Central memory CD8-positive, alpha-beta T cell (primary cell): ENCODE measurements around the gene SPOCK3.
"Not testable (repeated sequence)": the region's sequence is repeated elsewhere in the genome, so short reads cannot be mapped to it uniquely, and the experiment has no call there.

ENCODE experiments used
- ATAC-seq: fragments of 150-1000 bp; cut with Tn5 transposase; replicated peaks from 2 replicates; pipeline ENCODE4 v1.10.0; 2022; ENCODE audit warnings: mild to moderate bottlenecking, moderate FRiP score, moderate number of reproducible peaks; ENCODE audit not compliant: poor library complexity, severe bottlenecking; ENCODE audit errors: extremely low read depth
- DNase-seq, 2 donors: peaks; one replicate each; pipeline ENCODE4 v3.0.0; 2021; ENCODE audit warnings: low spot score in 2 of 2
- H3K27ac Mint-ChIP-seq: one replicate; pipeline ENCODE4 v1.8.0; 2022; ENCODE audit warnings: low read depth, mild to moderate bottlenecking, moderate library complexity, mixed read lengths
- H3K27me3 Mint-ChIP-seq: one replicate; pipeline ENCODE4 v1.8.0; 2022; ENCODE audit warnings: mixed read lengths
- H3K36me3 Mint-ChIP-seq: one replicate; pipeline ENCODE4 v1.8.0; 2022; ENCODE audit warnings: mild to moderate bottlenecking, moderate library complexity, mixed read lengths; ENCODE audit not compliant: insufficient read depth
- H3K4me1 Mint-ChIP-seq: one replicate; pipeline ENCODE4 v1.8.0; 2022; ENCODE audit warnings: mixed read lengths
- H3K4me3 Mint-ChIP-seq: one replicate; pipeline ENCODE4 v1.8.0; 2022; ENCODE audit warnings: mild to moderate bottlenecking, moderate library complexity, mixed read lengths
- H3K9me3 Mint-ChIP-seq: one replicate; pipeline ENCODE4 v1.8.0; 2022; ENCODE audit warnings: mixed read lengths

SPOCK3 gene

DNA sequence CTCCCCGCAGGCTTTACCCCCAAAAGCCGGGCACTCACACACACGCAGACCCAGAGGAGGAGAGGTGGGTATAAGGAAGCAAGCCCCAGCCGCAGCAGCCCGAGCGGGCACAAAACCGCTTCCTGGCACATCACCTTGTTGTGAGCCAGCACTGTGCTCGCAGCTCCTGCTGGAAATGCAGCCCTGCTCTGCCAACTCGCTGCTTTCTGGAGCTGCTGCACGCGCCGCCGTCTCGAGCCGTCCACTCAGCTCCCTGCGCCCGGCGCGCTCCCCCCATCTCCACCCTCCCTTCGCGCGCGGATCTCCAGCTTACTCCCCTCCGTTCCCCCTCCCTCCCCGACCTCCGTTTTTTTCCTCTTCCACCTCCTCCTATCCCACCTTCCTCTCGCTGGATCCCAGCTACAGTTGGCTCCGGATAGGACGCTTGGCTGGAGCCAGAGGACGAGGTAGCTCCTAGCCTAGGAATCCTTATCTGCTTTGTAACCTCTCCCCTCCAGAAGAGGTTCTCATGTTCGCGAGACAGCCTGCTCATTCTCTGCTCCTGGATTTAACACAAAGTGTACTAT, at the start of gene SPOCK3:
Gene SPOCK3, minus strand, starts transcription at position 179 of the 566 bp plus-strand sequence.
- ATAC-seq (no peak), DNase-seq (no peak)
- H3K36me3 Mint-ChIP-seq: no peaks in the 10 kb centered on the region
- no peaks in the 10 kb centered on the region for H3K9me3 Mint-ChIP-seq
- H3K27ac Mint-ChIP-seq: no peak within 1 kb of the TSS
- no peaks in the 10 kb centered on the region for H3K4me1 Mint-ChIP-seq
- peaks cover 11% of the 10 kb centered on the region for H3K27me3 Mint-ChIP-seq
- H3K4me3 Mint-ChIP-seq: peak within 1 kb of the TSS; percentile 20

DNA sequence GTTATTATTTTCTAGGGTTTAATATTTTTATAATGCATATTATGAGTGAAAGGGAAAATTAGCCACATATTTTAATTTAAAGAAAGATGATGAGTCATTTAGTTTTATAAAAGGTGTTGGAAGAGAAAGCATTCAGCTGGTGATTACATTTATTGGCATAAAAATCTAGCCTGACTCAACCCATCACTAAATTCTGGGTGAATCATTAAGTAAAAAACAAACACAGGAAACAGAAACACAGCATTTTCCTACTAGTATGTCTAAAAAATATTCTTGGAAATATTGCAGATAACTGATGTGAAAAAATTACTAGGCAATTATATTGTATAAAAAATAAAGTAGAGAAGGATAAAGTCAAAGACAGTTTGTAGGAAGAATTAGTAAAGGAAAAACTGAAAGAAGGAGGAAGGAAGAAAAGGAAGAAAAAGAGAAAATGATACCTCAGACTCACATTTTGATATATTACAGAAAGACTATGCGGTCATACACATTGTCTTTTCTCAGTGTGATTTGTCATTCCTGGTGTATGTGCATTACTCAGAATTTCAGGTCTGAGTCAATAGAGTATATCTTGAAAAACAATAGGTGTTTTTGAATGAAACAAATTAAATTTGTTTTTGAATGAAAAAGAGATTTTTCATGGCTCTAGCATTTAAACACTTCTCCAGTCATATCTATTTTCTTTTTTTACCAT, 48.0 kb upstream of the SPOCK3 start:
- Mint-ChIP-seq H3K27ac (no peak overlapping the region), H3K4me3 (no peak overlapping the region), H3K9me3 (peaks cover 25% of the 10 kb centered on the region), H3K36me3 (no peaks in the 10 kb centered on the region), H3K27me3 (no peaks in the 10 kb centered on the region), H3K4me1 (no peaks in the 10 kb centered on the region)
- no peak for DNase-seq
- no peak for ATAC-seq

DNA sequence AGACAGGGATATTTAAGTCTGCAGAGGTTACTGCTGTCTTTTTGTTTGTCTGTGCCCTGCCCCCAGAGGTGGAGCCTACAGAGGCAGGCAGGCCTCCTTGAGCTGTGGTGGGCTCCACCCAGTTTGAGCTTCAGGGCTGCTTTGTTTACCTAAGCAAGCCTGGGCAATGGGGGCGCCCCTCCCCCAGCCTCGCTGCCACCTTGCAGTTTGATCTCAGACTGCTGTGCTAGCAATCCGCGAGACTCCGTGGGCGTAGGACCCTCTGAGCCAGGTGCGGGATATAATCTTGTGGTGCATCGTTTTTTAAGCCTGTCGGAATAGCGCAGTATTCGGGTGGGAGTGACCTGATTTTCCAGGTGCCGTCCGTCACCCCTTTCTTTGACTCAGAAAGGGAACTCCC, 47.3 kb upstream of the SPOCK3 start:
- H3K27me3 Mint-ChIP-seq, H3K27ac Mint-ChIP-seq, H3K4me1 Mint-ChIP-seq, ATAC-seq, H3K36me3 Mint-ChIP-seq, DNase-seq, H3K4me3 Mint-ChIP-seq: not testable (repeated sequence)
- peaks cover 21% of the 10 kb centered on the region for H3K9me3 Mint-ChIP-seq

DNA sequence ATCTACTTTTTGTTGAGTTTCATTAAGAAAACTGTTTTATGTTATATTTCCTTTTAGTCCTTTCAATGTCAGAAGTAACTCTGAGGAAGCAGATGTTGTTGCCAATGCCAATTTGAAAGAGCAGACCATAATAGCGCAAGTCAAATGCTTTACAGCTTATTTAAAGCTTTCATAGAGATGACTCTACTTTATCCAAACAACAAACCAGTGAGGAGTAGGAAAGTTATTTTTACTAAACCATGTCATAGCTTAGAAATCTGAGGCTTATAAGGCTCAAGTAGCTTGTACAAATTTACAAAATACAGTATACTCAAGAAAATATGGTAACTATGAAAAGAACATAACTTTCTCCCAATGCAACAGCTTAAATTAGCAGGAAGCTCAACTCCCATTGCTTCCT, 40.1 kb upstream of the SPOCK3 start:
- Mint-ChIP-seq H3K27ac (no peak overlapping the region), H3K4me3 (no peak overlapping the region), H3K36me3 (no peaks in the 10 kb centered on the region), H3K4me1 (no peaks in the 10 kb centered on the region), H3K9me3 (peaks cover 11% of the 10 kb centered on the region), H3K27me3 (no peaks in the 10 kb centered on the region)
- no peak for ATAC-seq
- DNase-seq: no peak

DNA sequence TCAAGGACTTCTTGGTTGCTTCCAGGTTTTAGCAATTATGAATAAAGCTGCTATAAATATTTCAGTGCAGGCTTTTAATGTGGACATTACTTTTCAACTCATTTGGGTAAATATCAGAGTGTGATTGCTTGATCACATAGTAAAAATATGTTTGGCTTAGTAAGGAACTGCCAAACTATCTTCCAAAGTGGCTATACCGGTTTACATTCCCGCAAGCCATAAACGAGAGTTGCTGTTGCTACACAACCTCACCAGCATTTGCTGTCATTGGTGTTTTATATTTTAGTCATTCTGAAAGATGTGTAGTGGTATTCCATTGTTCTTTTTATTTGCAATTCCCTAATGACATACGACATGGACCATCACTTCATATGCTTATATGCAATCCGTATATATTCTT, 30.9 kb upstream of the SPOCK3 start:
- H3K4me1 Mint-ChIP-seq: no peaks in the 10 kb centered on the region
- peaks cover 8% of the 10 kb centered on the region for H3K9me3 Mint-ChIP-seq
- ATAC-seq: no peak
- H3K27me3 Mint-ChIP-seq: no peaks in the 10 kb centered on the region
- no peak overlapping the region for H3K4me3 Mint-ChIP-seq
- no peaks in the 10 kb centered on the region for H3K36me3 Mint-ChIP-seq
- no peak overlapping the region for H3K27ac Mint-ChIP-seq
- no peak for DNase-seq

DNA sequence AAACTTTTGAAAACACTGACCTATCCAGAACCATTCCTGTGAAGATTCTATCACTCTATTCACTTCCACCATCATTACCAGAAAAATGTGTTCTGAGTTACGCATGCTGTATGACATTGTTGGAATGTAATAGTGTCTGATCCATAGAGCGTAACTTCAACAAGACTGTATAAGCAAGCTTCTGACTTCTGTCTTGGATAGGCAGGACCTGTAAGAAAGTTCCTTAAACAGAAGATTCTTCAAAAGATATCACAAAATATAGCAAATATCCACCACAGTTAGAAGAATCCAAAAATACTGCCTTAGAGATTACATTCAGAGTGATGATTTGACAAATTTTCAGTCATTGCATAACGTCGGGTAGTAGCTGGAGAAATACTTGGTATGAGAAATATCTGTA, 14.0 kb upstream of the SPOCK3 start:
- ATAC-seq (no peak), DNase-seq (no peak)
- no peak overlapping the region for H3K27ac Mint-ChIP-seq
- H3K9me3 Mint-ChIP-seq: peaks cover 20% of the 10 kb centered on the region
- no peaks in the 10 kb centered on the region for H3K27me3 Mint-ChIP-seq
- H3K4me3 Mint-ChIP-seq: no peak overlapping the region
- no peaks in the 10 kb centered on the region for H3K4me1 Mint-ChIP-seq
- H3K36me3 Mint-ChIP-seq: no peaks in the 10 kb centered on the region

DNA sequence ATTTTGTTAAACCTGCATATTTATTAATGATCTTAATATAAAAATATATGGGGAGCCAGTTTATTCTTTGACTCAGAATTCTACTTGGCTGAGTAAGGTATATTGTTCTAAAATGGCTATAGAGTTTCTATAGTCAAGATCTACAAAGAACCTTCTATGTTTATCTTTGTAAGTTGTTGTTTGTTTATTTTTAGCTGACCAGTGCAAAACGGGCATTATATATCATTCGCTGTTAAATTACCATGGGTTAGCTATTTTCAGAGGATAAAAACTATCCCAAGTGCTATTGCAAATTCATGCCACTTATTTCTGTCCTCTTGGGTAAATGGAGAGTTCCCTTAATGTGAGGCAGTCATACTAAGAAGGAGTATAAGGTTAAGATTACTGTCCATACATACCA, 5.3 kb upstream of the SPOCK3 start:
- no peak overlapping the region for H3K4me3 Mint-ChIP-seq
- ATAC-seq (no peak), DNase-seq (no peak)
- H3K4me1 Mint-ChIP-seq: no peaks in the 10 kb centered on the region
- H3K27me3 Mint-ChIP-seq: peaks cover 7% of the 10 kb centered on the region
- H3K36me3 Mint-ChIP-seq: no peaks in the 10 kb centered on the region
- H3K27ac Mint-ChIP-seq: no peak overlapping the region
- peaks cover under 1% of the 10 kb centered on the region for H3K9me3 Mint-ChIP-seq

DNA sequence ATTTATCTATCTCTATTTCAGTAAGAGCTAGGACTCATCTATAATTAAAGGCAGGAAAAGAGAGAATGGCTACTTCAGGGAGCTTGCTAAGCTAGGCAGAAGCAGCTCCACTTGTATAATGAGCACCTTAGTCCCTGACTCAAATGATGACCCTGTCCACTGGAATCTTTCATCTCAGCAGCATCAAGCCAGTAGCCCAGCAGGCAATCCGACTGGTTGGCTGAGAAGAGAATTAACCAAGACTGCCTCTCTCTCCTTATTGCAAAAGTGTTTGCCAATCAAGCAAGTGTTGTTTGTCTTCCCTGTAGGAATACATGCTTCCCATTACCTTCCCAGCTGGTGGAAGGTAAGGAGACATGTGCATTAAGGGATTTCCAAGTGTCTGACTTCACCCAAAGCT, 3.9 kb upstream of the SPOCK3 start:
- H3K4me3 Mint-ChIP-seq: no peak overlapping the region
- H3K9me3 Mint-ChIP-seq: no peaks in the 10 kb centered on the region
- ATAC-seq (no peak), DNase-seq (no peak)
- H3K27me3 Mint-ChIP-seq: peaks cover 11% of the 10 kb centered on the region
- H3K27ac Mint-ChIP-seq: no peak overlapping the region
- H3K36me3 Mint-ChIP-seq: no peaks in the 10 kb centered on the region
- H3K4me1 Mint-ChIP-seq: no peaks in the 10 kb centered on the region

DNA sequence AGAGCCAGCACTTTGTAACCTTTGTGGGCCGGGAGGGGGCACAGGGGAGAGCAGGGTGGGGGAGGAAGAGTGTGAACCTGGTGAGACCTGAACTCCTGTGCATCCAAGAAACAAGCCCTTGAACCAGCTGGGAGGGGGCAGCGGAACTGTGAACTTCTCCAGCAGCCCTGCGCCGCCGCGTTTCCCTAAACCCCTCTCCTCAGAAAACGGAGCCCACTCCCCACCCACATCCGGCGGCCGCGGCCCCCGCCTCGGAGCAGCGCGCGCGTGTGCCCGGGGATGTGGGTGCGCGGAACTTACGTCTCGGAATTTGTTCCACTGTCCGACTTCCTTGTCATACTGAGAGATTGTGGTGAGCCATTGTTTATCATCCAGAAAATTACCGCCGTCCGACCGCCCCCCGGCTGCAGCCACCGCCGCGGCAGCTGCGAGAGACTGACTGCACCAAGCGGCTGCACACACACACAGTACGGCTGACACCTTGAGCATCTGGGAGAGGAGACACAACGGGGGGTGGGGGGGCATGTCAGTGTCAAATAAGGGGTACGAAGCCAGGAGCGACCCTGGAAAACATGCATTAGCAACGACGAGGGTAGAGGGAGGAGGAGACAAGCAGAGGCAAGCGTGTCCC, 494 bp downstream of the SPOCK3 start:
- no peak overlapping the region for H3K27ac Mint-ChIP-seq
- ATAC-seq: no peak

DNA sequence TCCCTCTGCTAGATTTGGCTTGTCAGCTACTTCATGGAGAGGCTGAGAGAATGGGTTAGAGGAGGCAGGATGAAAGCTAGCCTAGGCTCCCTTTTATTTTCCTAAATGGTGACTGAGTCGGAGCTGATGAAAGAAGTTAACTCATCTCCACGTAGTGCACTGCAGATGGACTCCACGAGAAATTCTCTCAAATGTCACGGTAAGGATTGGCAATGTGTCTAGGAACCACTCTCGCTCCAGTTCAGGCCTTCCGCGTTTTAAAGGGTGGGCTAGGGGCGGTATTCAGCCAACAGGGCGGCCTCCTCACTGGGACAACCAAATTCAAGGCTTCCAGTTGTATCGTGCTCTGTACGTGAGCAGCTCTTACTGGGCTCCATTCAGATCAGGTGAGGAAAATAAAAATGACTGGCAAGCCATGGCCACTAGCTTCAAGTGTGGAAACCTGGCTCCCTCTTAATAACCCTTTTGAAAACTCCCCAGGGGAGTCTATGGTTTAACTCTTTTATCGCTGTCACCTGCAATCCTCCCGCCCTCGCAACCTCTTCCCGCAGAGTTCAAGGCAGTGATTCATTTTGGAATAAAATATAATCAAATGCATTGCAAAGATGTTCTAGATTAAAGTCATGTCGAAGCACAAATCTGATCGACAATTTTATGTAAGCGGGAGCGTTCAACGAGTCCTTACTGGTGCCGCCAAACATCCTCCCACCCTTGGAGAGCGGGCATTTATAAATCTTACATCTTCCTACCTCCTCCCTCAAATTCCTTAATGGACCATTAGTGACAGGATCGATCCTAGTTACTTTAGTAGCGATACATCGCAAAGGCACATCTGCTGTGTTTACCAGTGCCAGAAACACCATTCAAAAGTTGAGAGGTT, 1.2 kb downstream of the SPOCK3 start:
- no peak for DNase-seq
- H3K4me1 Mint-ChIP-seq: no peaks in the 10 kb centered on the region
- H3K27ac Mint-ChIP-seq: no peak overlapping the region
- H3K9me3 Mint-ChIP-seq: no peaks in the 10 kb centered on the region
- ATAC-seq: no peak
- no peak overlapping the region for H3K4me3 Mint-ChIP-seq
- H3K27me3 Mint-ChIP-seq: peaks cover 11% of the 10 kb centered on the region
- no peaks in the 10 kb centered on the region for H3K36me3 Mint-ChIP-seq

More for the DNA sequence above, 494 bp downstream of the SPOCK3 start:
- H3K9me3 Mint-ChIP-seq: no peaks in the 10 kb centered on the region
- H3K27me3 Mint-ChIP-seq: peaks cover 11% of the 10 kb centered on the region
- peak overlapping the region; percentile 20 for H3K4me3 Mint-ChIP-seq
- no peaks in the 10 kb centered on the region for H3K4me1 Mint-ChIP-seq
- no peak for DNase-seq
- no peaks in the 10 kb centered on the region for H3K36me3 Mint-ChIP-seq

DNA sequence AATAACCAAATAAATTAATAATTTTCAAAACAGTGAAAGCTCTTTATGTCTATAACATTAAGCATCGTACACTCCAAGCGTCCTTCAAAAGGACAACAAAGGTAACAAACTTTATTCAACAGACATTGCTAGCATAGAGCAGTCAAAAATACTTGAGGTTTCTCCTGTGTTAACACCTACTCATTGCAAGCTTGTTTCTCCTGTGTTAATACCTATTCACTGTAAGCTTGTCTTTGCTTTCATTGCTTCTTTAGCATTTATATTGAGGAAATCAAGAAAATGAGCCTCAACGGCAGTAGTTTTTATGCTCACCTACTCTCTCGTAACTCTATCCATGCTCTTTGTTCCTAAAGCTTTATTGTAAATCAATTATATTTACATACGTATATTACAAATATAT, 3.5 kb downstream of the SPOCK3 start:
- DNase-seq (no peak), ATAC-seq (no peak)
- no peaks in the 10 kb centered on the region for H3K36me3 Mint-ChIP-seq
- H3K27ac Mint-ChIP-seq: no peak overlapping the region
- peaks cover 11% of the 10 kb centered on the region for H3K27me3 Mint-ChIP-seq
- no peaks in the 10 kb centered on the region for H3K9me3 Mint-ChIP-seq
- H3K4me1 Mint-ChIP-seq: no peaks in the 10 kb centered on the region
- H3K4me3 Mint-ChIP-seq: no peak overlapping the region

DNA sequence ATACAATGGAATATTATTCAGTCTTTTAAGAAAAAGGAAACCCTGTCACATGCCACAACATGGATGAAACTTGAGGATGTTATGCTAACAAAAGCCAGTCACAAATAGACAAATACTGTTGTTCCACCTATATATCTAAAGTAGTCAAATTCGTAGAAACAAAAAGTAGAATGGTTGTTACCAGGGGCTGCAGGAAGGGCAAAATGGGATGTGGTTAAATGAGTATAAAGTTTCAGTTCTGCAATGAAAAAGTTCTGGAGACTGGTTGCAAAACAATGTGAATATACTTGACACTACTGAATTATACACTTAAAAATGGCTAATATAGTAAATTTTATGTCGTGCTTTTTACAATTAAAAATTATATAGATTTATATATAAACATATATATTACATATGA, 12.2 kb downstream of the SPOCK3 start:
- H3K27me3 Mint-ChIP-seq: no peaks in the 10 kb centered on the region
- no peak overlapping the region for H3K4me3 Mint-ChIP-seq
- H3K4me1 Mint-ChIP-seq: no peaks in the 10 kb centered on the region
- no peaks in the 10 kb centered on the region for H3K36me3 Mint-ChIP-seq
- H3K9me3 Mint-ChIP-seq: no peaks in the 10 kb centered on the region
- no peak overlapping the region for H3K27ac Mint-ChIP-seq
- DNase-seq (no peak), ATAC-seq (no peak)
